Nephron progenitor cell (in vitro differentiated cells): ENCODE measurements around the gene NECTIN2.

ENCODE experiments used
- DNase-seq: peaks from one replicate; pipeline ENCODE4 v3.0.0; 2021
- H3K27ac Mint-ChIP-seq: 2 replicates; pipeline ENCODE4 v1.8.0; 2021; ENCODE audit warnings: mild to moderate bottlenecking, moderate library complexity, mixed read lengths
- H3K27me3 Mint-ChIP-seq: 2 replicates; pipeline ENCODE4 v1.8.0; 2021; ENCODE audit warnings: mild to moderate bottlenecking, low read depth, mixed read lengths; ENCODE audit not compliant: poor library complexity
- H3K36me3 Mint-ChIP-seq: 2 replicates; pipeline ENCODE4 v1.8.0; 2021; ENCODE audit warnings: low read depth, mixed read lengths
- H3K4me1 Mint-ChIP-seq: 2 replicates; pipeline ENCODE4 v1.8.0; 2021; ENCODE audit warnings: mixed read lengths
- H3K4me3 Mint-ChIP-seq: 2 replicates; pipeline ENCODE4 v1.8.0; 2021; ENCODE audit warnings: mild to moderate bottlenecking, moderate library complexity, mixed read lengths
- H3K9me3 Mint-ChIP-seq: 2 replicates; pipeline ENCODE4 v1.8.0; 2021; ENCODE audit warnings: mild to moderate bottlenecking, moderate library complexity, mixed read lengths
- CTCF ChIP-seq: fragments of 200-600 bp; sonication (generic); IDR thresholded peaks from 2 replicates; pipeline ENCODE4 v1.5.0; 2021; ENCODE audit warnings: antibody characterized with exemption

NECTIN2 gene

DNA sequence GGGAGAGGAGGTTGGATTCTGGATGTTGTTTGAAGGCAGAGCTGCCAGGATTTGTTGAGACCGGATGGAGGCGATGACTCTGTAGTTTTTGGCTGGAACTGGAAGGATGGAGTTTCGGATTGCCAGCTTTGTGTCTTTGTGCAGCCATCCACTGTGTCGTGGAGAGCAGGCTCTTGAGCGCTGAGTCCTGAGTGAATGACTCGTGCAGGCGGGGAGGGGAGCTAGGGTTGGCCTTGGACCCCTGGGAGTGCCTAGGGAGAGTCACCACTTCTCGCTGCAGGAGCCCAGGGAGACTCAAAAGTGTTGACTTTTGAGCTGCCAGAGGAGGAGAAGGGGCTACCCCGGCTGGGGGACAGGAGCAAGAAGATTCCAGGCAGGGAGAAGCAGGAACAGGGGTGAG lies 48.8 kb downstream of the NECTIN2 start:
- no peak for TF ChIP-seq CTCF
- no peak for DNase-seq
- Mint-ChIP-seq H3K27ac (no peak overlapping the region), H3K4me3 (no peak overlapping the region), H3K9me3 (no peaks in the 10 kb centered on the region), H3K27me3 (peaks cover 3% of the 10 kb centered on the region), H3K36me3 (peaks cover 62% of the 10 kb centered on the region), H3K4me1 (peaks cover 24% of the 10 kb centered on the region)

DNA sequence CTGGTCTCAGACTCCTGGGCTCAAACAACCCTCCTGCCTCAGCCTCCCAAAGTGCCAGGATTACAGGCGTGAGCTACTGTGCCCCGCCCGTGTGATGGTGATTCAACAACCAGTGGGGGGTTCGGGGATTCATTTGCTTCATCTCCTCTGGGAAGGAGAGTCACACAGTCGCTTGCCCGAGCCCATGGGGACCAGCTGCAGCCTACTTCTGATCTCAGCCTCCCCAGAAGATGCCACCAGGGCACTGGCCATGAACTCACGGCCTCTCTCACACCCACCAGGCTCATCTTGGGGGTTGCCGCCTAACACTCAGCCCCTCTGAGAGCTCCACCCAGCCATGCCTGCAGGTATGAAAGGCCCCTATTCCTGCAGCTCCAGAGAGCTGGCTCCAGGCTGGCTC lies 51.7 kb downstream of the NECTIN2 start:
- TF ChIP-seq CTCF: no peak
- peaks cover 59% of the 10 kb centered on the region for H3K36me3 Mint-ChIP-seq

DNA sequence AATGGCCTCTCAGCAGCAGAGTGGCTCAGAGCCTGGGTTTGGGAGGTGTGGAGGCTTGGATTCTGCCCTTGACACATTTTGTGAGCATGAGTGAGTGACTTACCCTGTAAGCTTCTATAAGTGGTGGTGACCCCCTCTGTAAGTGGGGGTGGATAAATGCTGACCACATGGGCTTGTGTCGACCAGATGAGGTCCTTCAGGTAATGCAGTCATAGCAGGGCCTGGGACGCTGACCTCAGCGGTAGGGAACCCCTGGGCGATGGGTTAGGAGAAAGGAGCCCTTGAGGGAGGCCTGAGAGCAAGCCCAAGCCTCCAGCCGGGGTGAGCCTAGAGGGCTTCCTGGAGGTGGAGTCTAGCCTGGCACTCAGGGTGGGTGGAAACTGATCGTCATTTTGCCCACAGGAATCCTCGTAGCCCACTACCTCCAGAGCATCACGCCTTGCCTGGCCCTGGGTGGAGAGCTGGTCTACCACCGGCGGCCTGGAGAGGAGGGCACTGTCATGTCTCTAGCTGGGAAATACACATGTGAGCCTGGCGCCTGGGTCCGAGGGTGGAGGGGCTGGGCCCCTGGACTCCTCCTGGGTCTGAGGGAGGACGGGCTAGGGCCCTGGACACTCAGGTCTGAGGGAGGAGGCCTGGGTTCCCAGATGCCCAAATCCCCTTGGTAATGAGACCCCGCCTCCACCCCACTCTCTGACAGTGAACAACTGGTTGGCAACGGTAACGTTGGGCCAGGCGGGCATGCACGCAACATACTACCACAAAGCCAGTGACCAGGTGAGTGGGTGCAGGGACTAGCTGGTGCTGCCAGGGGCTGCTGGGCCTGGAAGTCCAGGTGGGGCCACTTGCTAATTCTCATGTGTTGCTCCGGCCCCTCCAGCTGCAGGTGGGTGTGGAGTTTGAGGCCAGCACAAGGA lies 54.5 kb downstream of the NECTIN2 start:
- Mint-ChIP-seq H3K27me3 (peaks cover 4% of the 10 kb centered on the region), H3K36me3 (peaks cover 37% of the 10 kb centered on the region), H3K27ac (no peak overlapping the region), H3K9me3 (no peaks in the 10 kb centered on the region), H3K4me1 (peaks cover 15% of the 10 kb centered on the region), H3K4me3 (no peak overlapping the region)
- no peak for TF ChIP-seq CTCF
- no peak for DNase-seq

More for the DNA sequence above, 51.7 kb downstream of the NECTIN2 start:
- Mint-ChIP-seq H3K4me1 (peaks cover 4% of the 10 kb centered on the region), H3K9me3 (no peaks in the 10 kb centered on the region), H3K27me3 (no peaks in the 10 kb centered on the region), H3K4me3 (no peak overlapping the region), H3K27ac (no peak overlapping the region)
- DNase-seq: no peak

- DNase-seq: no peak
- H3K27ac Mint-ChIP-seq: no peak overlapping the region
- H3K4me3 Mint-ChIP-seq: no peak overlapping the region
- peaks cover 11% of the 10 kb centered on the region for H3K27me3 Mint-ChIP-seq
- TF ChIP-seq CTCF: no peak
- peaks cover 16% of the 10 kb centered on the region for H3K36me3 Mint-ChIP-seq
- peaks cover 31% of the 10 kb centered on the region for H3K4me1 Mint-ChIP-seq
- no peaks in the 10 kb centered on the region for H3K9me3 Mint-ChIP-seq
Measured at GRCh38 chr19:44903216-44903601, 57.1 kb downstream of the NECTIN2 start.

DNA sequence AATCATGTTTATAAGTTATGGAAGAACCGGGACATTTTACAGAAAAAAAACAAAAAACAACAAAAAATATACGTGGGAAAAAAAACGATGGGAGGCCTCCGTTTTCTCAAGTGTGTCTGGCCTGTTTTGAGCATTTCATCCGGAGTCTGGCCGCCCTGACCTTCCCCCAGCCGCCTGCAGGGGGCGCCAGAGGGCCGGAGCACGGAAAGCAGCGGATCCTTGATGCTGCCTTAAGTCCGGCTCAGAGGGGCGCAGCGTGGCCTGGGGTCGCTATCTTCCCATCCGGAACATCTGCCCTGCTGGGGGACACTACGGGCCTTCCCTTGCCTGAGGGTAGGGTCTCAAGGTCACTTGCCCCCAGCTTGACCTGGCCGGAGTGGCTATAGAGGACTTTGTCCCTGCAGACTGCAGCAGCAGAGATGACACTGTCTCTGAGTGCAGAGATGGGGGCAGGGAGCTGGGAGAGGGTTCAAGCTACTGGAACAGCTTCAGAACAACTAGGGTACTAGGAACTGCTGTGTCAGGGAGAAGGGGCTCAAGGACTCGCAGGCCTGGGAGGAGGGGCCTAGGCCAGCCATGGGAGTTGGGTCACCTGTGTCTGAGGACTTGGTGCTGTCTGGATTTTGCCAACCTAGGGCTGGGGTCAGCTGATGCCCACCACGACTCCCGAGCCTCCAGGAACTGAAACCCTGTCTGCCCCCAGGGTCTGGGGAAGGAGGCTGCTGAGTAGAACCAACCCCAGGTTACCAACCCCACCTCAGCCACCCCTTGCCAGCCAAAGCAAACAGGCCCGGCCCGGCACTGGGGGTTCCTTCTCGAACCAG lies 57.7 kb downstream of the NECTIN2 start:
- H3K4me1 Mint-ChIP-seq: peaks cover 31% of the 10 kb centered on the region

More for the DNA sequence above, 57.7 kb downstream of the NECTIN2 start:
- no peak overlapping the region for H3K27ac Mint-ChIP-seq
- H3K4me3 Mint-ChIP-seq: no peak overlapping the region
- no peaks in the 10 kb centered on the region for H3K9me3 Mint-ChIP-seq
- peaks cover 11% of the 10 kb centered on the region for H3K27me3 Mint-ChIP-seq
- peak; percentile 92 for DNase-seq
- peak; percentile 100 for TF ChIP-seq CTCF
- peaks cover 14% of the 10 kb centered on the region for H3K36me3 Mint-ChIP-seq
